ENCODE measurements around the gene SH3YL1.

- TF ChIP-seq POLR2A (IDR thresholded peaks at IDR 0.05) (no peak), CTCF (IDR thresholded peaks at IDR 0.05) (no peak)
These were observed 67.4 kb downstream of the SH3YL1 start for GRCh38 chr2:196406-196805.

Data from ovary (tissue), 3 donors.